Memory B cell (primary cell): ENCODE measurements around the gene LDLRAD3.

Experiments
- ATAC-seq: fragments of 150-1000 bp; cut with Tn5 transposase; 2 replicates; pipeline ENCODE4 v1.10.0; 2021; ENCODE audit warnings: low read depth, mild to moderate bottlenecking, moderate library complexity
- DNase-seq, 2 donors: peaks; one replicate each; pipeline ENCODE4 v3.0.0; 2022; ENCODE audit warnings: low spot score in 2 of 2
- H3K27ac Mint-ChIP-seq: one replicate; pipeline ENCODE4 v1.8.0; 2022; ENCODE audit warnings: mild to moderate bottlenecking, moderate library complexity, mixed read lengths
- H3K27me3 Mint-ChIP-seq: one replicate; pipeline ENCODE4 v1.8.0; 2022; ENCODE audit warnings: mixed read lengths
- H3K36me3 Mint-ChIP-seq: one replicate; pipeline ENCODE4 v1.8.0; 2022; ENCODE audit warnings: mild to moderate bottlenecking, mixed read lengths
- H3K4me1 Mint-ChIP-seq: one replicate; pipeline ENCODE4 v1.8.0; 2022; ENCODE audit warnings: mixed read lengths
- H3K4me3 Mint-ChIP-seq: one replicate; pipeline ENCODE4 v1.8.0; 2022; ENCODE audit warnings: mild to moderate bottlenecking, moderate library complexity, mixed read lengths
- H3K9me3 Mint-ChIP-seq: one replicate; pipeline ENCODE4 v1.8.0; 2022; ENCODE audit warnings: mixed read lengths

Gene LDLRAD3

DNA sequence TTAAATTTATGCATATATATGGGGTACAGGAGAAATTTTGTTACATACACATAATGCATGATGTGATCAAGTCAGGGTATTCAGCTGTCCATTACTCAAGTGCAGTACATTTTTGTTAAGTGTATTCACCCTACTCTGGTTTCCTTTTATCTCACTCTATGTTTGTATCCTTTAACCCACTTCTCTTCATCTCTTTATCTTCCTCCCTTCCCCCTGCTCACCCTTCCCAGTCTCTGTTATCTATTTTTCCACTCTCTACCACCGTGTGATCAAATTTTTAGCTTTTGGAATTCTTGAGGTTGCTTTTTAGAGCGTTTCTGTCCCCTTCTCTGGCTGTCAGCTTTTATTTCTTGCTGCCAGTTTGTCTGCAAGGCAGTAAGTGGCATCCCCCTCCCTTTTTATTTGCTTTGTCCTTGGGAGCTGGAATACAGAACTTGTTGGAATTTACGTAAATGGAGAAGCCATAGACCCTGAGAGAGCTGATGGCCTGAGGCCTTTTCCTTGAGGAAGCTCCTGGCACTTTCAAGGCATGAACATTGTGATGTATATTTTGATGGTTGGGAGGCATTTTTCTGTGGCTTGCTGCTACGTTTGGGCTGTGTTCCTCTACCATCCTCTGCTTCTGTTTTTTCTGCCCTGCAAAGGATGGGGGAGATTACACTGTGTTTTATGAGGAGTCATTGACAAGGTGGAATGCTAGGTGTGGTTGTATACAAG, 148.6 kb downstream of the LDLRAD3 start:
- no peaks in the 10 kb centered on the region for H3K4me1 Mint-ChIP-seq
- DNase-seq: no peak
- no peaks in the 10 kb centered on the region for H3K36me3 Mint-ChIP-seq
- H3K9me3 Mint-ChIP-seq: peaks cover 7% of the 10 kb centered on the region
- H3K4me3 Mint-ChIP-seq: no peak overlapping the region
- no peak for ATAC-seq
- peaks cover 20% of the 10 kb centered on the region for H3K27me3 Mint-ChIP-seq
- H3K27ac Mint-ChIP-seq: no peak overlapping the region

DNA sequence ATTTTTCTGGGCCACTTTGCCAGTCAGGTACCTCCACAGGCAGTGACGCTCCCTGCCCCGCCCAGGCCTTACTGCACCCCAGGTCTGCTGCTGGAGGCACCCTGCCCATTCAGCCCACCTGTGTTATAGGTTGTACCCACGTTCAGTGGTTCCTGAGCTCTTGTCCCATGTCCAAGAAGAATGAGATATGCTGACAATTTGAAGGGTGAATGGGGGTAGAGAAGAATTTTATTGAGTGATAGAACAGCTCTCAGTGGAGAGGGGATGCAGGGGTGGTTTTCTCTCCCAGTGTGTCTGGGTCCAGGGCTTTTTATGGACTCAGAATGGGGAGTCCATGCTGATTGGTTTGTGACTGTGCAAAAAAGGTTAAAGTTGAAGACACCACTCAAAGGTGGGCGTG, 149.7 kb downstream of the LDLRAD3 start:
- no peak for DNase-seq
- no peak overlapping the region for H3K27ac Mint-ChIP-seq
- peaks cover 20% of the 10 kb centered on the region for H3K27me3 Mint-ChIP-seq
- H3K9me3 Mint-ChIP-seq: peaks cover 7% of the 10 kb centered on the region
- ATAC-seq: no peak
- no peaks in the 10 kb centered on the region for H3K4me1 Mint-ChIP-seq
- H3K36me3 Mint-ChIP-seq: no peaks in the 10 kb centered on the region
- no peak overlapping the region for H3K4me3 Mint-ChIP-seq

DNA sequence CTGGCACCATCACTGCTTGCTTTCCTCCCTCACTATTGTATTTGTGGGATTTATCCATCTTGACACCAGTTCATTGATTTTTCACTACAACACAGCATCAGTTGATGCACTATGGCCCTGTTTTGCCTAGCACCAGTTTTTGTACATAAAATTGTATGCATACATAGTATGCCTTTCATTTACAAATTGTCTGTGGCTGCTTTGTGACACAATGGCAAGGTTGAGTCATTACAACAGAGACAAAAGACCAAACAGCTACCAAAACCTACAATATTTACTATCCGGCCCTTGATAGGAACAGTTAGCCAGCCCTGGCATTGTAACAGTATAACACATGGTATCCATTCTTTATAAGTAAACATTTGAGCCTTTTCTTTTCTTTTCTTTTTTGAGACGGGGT, 150.3 kb downstream of the LDLRAD3 start:
- Mint-ChIP-seq H3K4me3 (no peak overlapping the region), H3K27ac (no peak overlapping the region), H3K4me1 (no peaks in the 10 kb centered on the region), H3K27me3 (peaks cover 16% of the 10 kb centered on the region), H3K36me3 (no peaks in the 10 kb centered on the region), H3K9me3 (peaks cover 7% of the 10 kb centered on the region)
- DNase-seq: no peak
- ATAC-seq: no peak

DNA sequence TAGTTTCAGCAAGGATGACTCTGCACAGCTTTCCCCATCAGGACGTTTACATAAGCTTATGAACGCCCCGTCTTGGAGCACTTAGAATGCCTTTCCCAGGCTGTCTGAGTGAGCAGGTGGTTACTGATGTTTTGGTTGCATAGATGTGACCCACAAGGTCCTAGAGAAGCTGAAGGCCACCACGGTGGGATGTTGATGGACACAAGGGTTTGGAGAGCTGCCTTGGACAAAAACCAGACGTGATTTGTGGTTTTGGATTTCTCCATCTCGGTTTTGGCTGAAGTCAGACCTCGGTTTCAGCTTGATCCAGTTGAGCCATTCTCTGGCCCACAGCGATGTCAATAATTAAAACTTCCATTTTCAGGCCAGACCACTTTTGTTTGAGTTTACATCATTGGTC, 151.9 kb downstream of the LDLRAD3 start:
- Mint-ChIP-seq H3K9me3 (peaks cover 7% of the 10 kb centered on the region), H3K27ac (no peak overlapping the region), H3K4me3 (no peak overlapping the region), H3K36me3 (no peaks in the 10 kb centered on the region), H3K4me1 (no peaks in the 10 kb centered on the region), H3K27me3 (peaks cover 14% of the 10 kb centered on the region)
- ATAC-seq: no peak
- DNase-seq: no peak

DNA sequence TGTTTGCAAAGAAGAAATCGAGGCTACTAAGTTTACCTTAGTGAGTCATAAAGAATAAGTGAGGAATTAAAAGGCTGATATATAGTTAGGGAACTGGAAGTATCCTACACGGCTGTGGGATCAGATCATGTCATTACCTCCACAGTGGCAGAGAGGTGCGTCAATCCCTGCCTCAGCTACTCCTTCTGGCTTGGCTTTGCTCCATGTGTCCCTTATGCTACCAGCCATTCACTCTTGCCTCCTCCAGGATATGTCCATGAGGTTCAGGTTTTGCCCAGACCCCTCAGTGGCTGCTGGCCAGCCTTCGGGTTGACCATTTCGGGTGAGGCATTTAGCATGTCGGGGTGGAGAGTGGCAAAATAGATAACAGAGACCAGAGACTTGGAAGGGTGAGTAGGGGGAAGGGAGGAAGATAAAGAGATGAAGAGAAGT, 153.4 kb downstream of the LDLRAD3 start:
- Mint-ChIP-seq H3K9me3 (peaks cover 7% of the 10 kb centered on the region), H3K4me3 (no peak overlapping the region), H3K36me3 (no peaks in the 10 kb centered on the region), H3K4me1 (no peaks in the 10 kb centered on the region), H3K27ac (no peak overlapping the region), H3K27me3 (peaks cover 14% of the 10 kb centered on the region)
- DNase-seq (no peak), ATAC-seq (no peak)

DNA sequence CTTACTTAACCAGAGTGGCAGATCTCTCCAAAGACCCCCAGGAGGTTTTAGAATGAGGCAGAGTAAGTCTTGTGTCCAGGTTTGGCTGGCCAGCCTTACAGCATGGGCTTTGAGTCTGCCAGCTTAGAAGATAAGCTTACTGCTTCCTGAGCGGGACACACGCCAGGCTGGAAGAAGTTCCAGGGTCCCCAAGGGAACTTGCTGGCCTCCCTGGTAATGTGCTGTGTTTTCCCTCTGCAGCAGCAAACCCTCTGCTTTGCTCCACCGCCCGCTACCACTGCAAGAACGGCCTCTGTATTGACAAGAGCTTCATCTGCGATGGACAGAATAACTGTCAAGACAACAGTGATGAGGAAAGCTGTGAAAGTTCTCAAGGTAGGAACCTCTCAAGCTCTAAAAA, 154.2 kb downstream of the LDLRAD3 start:
- Mint-ChIP-seq H3K36me3 (no peaks in the 10 kb centered on the region), H3K9me3 (peaks cover 6% of the 10 kb centered on the region), H3K4me1 (no peaks in the 10 kb centered on the region), H3K4me3 (no peak overlapping the region), H3K27me3 (peaks cover 10% of the 10 kb centered on the region), H3K27ac (no peak overlapping the region)
- ATAC-seq (no peak), DNase-seq (no peak)

DNA sequence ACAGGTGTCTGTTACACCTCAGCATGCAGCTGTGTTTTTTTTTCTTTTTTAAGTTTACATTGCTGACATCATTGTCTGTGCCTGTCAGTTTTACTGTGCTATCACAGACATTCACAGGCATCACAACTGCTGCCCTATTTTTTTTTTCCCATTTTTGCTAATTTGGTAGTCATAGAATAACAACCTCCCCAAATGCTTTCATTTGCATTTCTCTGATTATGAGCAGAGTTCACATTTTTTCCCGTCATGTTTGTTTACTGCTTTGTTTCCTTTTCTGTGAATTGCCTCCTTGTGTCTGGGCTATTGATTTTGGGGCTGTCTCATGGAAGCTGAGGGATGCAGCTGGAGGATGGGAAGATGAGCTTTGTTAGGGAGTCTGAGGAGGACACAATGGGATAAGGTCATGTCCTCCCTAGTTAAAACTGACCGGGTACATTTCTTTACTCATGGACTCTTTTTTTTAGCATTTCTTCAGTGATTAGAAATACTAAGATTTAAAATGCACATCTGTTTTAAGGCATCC, 155.1 kb downstream of the LDLRAD3 start:
- no peak overlapping the region for H3K4me3 Mint-ChIP-seq
- ATAC-seq: no peak
- no peaks in the 10 kb centered on the region for H3K36me3 Mint-ChIP-seq
- H3K9me3 Mint-ChIP-seq: peaks cover 3% of the 10 kb centered on the region
- H3K27ac Mint-ChIP-seq: no peak overlapping the region
- H3K4me1 Mint-ChIP-seq: no peaks in the 10 kb centered on the region
- no peak for DNase-seq
- peaks cover 6% of the 10 kb centered on the region for H3K27me3 Mint-ChIP-seq

DNA sequence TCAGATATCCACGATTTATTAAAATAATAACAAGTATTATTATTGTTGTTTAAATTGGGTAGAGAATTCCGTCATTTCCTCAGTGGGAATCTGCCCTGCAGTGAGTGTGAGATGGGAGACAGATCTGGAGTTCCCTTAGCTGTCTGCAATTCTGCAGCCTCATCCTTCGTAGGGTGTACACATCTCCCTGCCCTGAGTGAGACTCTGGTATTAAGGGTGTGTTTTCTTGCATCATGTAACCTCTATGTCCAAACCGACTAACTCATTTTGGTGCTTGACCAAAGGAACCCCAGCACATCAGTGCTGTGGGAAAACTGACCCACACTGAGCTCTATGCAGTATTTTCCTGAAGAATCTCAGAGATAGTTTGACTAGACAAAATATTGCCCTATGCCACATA, 157.6 kb downstream of the LDLRAD3 start:
- Mint-ChIP-seq H3K4me3 (no peak overlapping the region), H3K9me3 (peaks cover 1% of the 10 kb centered on the region), H3K27me3 (peaks cover 9% of the 10 kb centered on the region), H3K4me1 (no peaks in the 10 kb centered on the region), H3K36me3 (no peaks in the 10 kb centered on the region), H3K27ac (no peak overlapping the region)
- ATAC-seq (no peak), DNase-seq (no peak)

DNA sequence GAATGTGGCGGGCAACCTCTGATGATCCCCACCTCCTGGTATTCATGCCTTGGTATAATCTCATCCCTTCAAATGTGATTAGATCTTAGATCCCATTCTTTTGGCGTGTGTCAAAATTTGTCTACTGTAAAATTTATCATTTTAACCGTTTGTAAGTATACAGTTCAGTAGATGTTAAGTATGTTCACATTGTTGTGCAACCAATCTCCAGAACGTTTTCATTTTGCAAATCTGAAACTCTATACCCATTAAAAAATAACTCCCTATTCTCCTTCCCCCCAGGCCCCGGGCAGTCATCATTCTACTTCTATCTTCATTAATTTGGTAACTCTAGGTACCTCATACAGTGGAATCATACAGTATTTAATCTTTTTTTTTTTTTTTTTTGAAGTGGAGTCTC, 159.0 kb downstream of the LDLRAD3 start:
- H3K27me3 Mint-ChIP-seq: peaks cover 6% of the 10 kb centered on the region
- no peak for DNase-seq
- no peak overlapping the region for H3K27ac Mint-ChIP-seq
- ATAC-seq: no peak
- H3K4me3 Mint-ChIP-seq: no peak overlapping the region
- H3K36me3 Mint-ChIP-seq: no peaks in the 10 kb centered on the region
- H3K9me3 Mint-ChIP-seq: peaks cover 1% of the 10 kb centered on the region
- H3K4me1 Mint-ChIP-seq: no peaks in the 10 kb centered on the region

DNA sequence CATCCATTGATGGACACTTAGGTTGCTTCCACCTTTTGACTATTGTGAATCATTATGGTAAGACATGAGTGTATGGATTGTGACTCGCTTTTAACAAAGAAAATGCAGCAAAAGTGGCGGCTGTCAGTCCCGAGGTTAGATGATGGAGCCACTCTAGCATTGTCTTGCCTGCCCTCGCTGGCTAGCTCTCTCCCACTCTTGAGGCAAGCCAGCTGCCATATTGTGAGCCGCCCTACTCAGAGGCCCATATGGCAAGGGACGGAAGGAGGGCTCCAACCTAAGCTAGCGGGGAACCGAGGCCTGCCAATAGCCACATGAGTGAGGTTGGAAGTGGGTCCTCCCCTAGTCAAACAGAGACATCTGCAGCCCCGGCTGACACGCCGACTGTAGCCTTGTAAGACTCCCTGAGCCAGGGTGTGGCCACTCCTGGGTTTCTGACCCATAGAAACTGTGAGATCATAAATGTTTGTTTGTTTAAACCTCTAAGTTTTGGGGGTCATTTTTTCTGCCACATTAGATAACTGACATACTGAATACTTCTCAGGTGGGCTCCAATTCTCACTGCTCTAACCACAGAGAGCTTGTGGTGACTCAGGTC, 160.2 kb downstream of the LDLRAD3 start:
- peaks cover 1% of the 10 kb centered on the region for H3K9me3 Mint-ChIP-seq
- DNase-seq: no peak
- H3K27ac Mint-ChIP-seq: no peak overlapping the region
- H3K36me3 Mint-ChIP-seq: no peaks in the 10 kb centered on the region
- H3K4me3 Mint-ChIP-seq: no peak overlapping the region
- peaks cover 7% of the 10 kb centered on the region for H3K27me3 Mint-ChIP-seq
- no peaks in the 10 kb centered on the region for H3K4me1 Mint-ChIP-seq
- no peak for ATAC-seq

DNA sequence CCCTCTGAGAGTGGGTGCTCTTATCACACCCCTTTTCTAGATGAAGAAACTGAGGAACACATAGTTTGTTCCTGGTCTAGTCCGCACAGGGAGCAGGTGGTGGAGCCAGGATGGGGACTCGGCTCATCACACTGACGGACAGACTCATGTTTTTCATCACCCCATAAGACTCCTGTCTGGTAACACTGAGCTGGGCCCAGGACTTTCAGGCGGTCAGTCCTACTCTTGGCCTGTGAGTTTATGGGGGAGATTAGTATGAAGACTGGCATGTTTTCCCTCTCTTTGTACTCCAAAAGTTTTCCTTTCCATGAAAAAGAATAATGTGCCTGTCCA, 160.8 kb downstream of the LDLRAD3 start:
- Mint-ChIP-seq H3K36me3 (no peaks in the 10 kb centered on the region), H3K9me3 (peaks cover 1% of the 10 kb centered on the region), H3K27ac (no peak overlapping the region), H3K4me3 (no peak overlapping the region), H3K27me3 (peaks cover 7% of the 10 kb centered on the region), H3K4me1 (no peaks in the 10 kb centered on the region)
- DNase-seq (no peak), ATAC-seq (no peak)

DNA sequence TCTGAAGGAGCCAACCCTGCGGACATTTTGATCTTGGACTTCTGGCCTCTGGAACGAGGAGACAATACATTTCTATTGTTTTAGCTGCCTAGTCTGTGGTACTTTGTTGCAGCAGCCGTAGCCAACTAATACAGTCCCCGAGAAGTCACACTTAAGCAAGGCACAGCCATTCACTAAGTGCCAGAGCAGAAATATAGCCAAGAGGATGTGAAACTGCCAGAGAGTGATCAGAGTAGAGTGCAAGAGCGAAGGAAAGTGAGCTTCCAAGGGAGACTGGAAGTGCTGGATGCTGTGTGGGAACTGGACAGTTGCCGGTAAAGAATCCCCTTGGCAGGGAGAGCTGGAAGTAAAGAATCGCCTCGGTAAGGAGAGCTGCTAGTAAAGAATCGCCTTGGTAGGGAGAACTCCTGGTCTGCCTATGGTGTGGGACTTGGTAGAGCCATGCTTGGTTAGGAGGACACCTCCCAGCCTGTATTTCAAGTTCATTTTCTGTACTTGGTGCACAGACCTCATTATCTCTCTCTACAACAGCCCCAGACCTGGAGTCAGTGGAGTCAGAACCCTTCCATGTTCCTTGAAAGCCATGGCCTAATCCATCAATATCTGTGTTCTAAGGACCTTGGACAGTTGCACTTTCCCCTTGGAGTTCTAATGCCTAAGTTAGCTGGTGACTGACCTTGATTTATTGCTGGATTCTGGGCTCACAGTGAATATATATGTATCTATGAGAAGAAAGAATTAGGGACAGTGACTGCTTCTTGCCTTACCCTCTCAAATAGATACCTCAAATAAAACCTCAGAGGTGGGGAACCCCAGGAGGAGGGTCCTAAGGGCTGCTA, 162.1 kb downstream of the LDLRAD3 start:
- DNase-seq (no peak), ATAC-seq (no peak)
- no peaks in the 10 kb centered on the region for H3K4me1 Mint-ChIP-seq
- peaks cover 7% of the 10 kb centered on the region for H3K27me3 Mint-ChIP-seq
- H3K9me3 Mint-ChIP-seq: peaks cover 1% of the 10 kb centered on the region
- H3K27ac Mint-ChIP-seq: no peak overlapping the region
- H3K36me3 Mint-ChIP-seq: no peaks in the 10 kb centered on the region
- H3K4me3 Mint-ChIP-seq: no peak overlapping the region

DNA sequence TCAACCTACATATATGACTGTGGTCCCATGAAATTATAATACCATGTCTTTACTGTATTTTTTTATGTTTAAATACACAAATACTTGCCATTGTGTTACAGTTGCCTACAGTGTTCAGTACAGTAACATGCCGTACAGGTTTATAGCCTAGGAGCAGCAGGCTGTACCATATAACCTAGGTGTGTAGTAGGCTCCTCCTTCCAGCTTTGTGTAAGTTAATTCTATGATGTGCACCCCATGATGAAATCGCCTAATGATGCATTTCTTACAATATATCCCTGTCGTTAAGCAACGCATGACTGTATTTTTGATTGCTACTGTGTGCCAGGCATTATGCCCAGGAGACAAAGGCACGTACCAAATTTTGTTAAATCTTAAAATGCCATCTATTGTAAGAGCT, 163.7 kb downstream of the LDLRAD3 start:
- Mint-ChIP-seq H3K27me3 (peaks cover 7% of the 10 kb centered on the region), H3K36me3 (no peaks in the 10 kb centered on the region), H3K9me3 (peaks cover under 1% of the 10 kb centered on the region), H3K27ac (no peak overlapping the region), H3K4me1 (no peaks in the 10 kb centered on the region), H3K4me3 (no peak overlapping the region)
- DNase-seq (no peak), ATAC-seq (no peak)

DNA sequence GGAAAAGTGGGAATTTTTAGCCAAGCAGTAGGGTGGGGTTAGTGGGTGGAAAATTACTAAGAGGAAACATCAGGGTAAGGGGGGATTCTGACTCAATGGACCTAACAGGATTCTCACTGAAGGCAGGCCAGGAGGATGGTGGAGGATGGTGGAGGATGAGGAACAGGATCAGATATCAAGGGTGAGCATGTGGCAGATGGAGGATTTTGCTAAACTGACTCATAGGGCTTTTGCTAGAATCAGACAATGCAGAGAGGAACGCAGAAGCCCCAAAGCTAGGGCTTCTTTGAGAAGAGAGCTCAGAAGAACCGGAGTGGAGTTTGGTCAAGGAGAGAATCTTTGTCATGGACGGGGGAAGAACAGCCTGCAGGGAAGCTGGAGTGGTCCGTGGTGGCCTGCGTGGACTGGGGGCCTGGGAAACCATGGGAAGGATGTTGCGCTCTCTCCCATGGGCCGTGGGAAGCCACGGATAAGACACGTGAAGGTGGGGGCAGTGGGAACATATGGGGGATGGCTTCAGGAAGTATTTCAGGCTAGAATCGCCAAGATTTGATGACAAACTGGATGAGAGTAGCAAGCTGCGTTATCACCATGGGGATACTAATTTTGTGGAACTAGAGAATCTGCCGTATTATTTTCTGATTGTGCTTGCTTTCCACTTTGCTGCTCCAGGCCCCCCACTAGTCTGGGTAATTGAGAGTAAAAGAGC, 165.2 kb downstream of the LDLRAD3 start:
- no peaks in the 10 kb centered on the region for H3K36me3 Mint-ChIP-seq
- H3K4me1 Mint-ChIP-seq: no peaks in the 10 kb centered on the region
- peaks cover 4% of the 10 kb centered on the region for H3K9me3 Mint-ChIP-seq
- H3K27me3 Mint-ChIP-seq: peaks cover 7% of the 10 kb centered on the region
- DNase-seq: no peak
- H3K27ac Mint-ChIP-seq: no peak overlapping the region
- no peak for ATAC-seq
- H3K4me3 Mint-ChIP-seq: no peak overlapping the region
